ENCODE data around the gene PTPMT1.
"Not testable (repeated sequence)": the region's sequence is repeated elsewhere in the genome, so short reads cannot be mapped to it uniquely, and the experiment has no call there.

PTPMT1 gene

GRCh38 chr11:47550288-47551047 lies 14.9 kb upstream of the PTPMT1 start:
- DNase-seq, result no peak

GRCh38 chr11:47551086-47551485 lies 14.3 kb upstream of the PTPMT1 start:
- DNase-seq, result no peak

- DNase-seq, result no peak
These were observed 13.3 kb upstream of the PTPMT1 start for GRCh38 chr11:47552056-47552565.

GRCh38 chr11:47552566-47553405 lies 12.6 kb upstream of the PTPMT1 start, which contains the start of gene CELF1:
CELF1 (minus strand) TSS chr11:47553132; CDS start chr11:47499523, 53,609 bp downstream.
- peak; percentile 62 for DNase-seq

- peak; percentile 50 for DNase-seq
These were observed 12.0 kb upstream of the PTPMT1 start for GRCh38 chr11:47553406-47553743.

- not testable (repeated sequence) for DNase-seq
These were observed 8.4 kb upstream of the PTPMT1 start for GRCh38 chr11:47557004-47557403.

- DNase-seq, result no peak
These were observed 6.7 kb upstream of the PTPMT1 start for GRCh38 chr11:47558695-47559094.

- DNase-seq, result no peak
These were observed 5.0 kb upstream of the PTPMT1 start for GRCh38 chr11:47560426-47560825.

DNA sequence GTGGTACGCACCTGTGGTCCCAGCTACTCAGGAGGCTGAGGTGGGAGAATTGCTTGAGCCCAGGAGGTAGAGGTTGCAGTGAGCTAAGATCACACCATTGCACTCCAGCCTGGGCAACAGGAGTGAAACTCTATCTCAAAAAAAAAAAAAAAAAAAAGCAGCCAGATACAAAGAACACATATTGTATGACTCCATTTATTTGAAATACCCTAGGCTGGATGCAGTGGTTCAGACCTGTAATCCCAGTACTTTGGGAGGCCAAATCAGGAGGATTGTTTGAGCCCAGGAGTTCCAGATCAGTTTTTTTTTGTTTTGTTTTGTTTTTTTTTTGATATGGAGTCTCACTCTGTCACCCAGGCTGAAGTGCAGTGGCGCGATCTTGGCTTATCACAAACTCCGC lies 3.0 kb upstream of the PTPMT1 start:
- DNase-seq, result not testable (repeated sequence)

DNA sequence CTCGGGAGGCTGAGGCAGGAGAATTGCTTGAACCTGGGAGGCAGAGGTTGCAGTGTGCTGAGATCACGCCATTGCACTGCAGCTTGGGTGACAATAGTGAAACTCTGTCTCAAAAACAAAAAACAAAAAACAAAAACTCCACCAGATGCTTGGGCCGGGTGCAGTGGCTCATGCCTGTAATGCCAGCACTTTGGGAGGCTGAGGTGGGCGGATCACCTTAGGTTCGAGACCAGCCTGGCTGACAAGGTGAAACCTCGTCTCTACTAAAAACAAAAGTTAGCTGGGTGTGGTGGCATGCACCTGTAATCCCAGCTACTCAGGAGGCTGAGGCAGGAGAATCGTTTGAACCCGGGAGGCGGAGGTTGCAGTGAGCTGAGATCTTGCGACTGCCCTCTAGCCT lies 1.0 kb upstream of the PTPMT1 start:
- not testable (repeated sequence) for DNase-seq

DNA sequence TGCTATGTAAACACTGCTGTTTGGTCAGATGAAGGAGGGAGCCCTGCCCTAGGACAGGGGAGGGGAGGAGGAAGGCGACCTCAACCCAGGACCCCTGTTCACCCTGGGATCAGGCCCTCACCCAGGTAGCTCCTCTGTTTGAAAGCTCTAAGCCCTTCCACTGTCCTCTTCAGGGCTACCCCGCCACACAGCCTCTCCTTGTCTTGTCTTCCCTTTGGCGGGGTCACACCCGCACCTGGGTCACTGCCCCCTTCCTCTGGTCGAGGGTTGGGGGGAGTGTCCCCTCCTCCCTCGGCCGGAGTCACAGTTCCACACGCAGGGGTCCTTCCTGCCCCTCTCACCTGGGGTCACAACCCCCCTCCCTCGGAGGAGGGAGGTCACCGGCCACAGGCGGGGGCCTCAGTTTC lies 463 bp upstream of the PTPMT1 start:
- no peak for DNase-seq

GRCh38 chr11:47566149-47566698 lies 825 bp downstream of the PTPMT1 start:
- no peak for DNase-seq

- no peak for DNase-seq
These were observed 4.2 kb downstream of the PTPMT1 start for GRCh38 chr11:47569646-47570045.

GRCh38 chr11:47570651-47571356 lies 5.4 kb downstream of the PTPMT1 start:
- DNase-seq, result no peak

DNA sequence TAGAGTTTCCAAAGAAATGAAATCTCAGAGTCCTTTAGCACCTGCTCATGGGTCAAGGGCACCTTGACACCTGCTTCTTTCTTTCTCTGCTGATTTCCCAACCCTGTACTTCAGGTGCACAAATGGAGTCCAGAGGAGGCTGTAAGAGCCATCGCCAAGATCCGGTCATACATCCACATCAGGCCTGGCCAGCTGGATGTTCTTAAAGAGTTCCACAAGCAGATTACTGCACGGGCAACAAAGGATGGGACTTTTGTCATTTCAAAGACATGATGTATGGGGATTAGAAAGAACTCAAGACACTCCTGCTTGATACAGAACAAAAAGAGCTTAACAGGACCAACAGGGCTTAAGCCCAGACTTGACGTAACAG lies 5.9 kb downstream of the PTPMT1 start:
- no peak for DNase-seq

DNA sequence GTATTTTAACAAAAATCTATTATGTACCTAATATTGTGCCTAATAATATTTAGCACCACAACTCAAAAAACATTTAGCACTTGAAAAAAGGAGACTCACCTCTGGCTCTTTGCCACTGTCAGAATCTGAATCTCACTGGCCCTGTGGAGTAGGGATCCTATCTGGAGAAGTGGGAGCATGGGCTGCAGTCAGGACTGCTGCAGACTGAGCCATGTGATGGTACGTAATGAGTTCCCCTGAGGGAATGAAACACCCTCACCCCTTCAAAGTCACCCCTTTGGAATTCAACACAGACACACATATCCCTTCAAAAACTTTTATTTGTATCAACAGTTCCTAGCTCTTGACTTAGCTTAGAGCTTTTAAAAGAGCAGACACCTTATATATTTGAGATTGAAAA lies 6.5 kb downstream of the PTPMT1 start:
- DNase-seq, result no peak

DNA sequence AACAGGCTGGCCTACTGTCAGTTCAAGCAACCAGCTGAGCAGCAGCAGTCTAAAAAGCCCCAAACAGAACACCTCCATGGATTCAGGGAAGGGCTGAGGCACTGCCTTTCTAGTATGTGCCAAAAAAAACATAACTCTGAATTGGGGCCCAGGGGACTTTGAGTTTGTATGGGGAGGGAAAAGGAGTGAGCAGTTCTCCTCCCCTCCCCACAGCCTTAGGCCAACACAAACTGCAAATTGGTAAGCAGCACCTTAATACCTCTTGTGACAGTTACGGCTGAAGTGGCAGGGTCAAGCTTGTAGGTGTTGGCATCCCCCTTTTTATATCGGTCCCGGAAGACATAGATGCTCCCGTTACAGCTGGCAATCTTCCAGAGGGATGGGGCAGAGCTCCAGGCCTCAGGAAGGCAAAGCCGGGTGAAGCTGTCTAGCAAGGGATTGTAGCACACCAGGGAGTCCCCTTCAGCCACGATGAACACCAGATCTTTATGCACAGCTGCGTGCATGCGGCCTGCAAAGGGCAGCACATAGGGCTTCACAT lies 7.4 kb downstream of the PTPMT1 start:
- peak; percentile 27 for DNase-seq

DNA sequence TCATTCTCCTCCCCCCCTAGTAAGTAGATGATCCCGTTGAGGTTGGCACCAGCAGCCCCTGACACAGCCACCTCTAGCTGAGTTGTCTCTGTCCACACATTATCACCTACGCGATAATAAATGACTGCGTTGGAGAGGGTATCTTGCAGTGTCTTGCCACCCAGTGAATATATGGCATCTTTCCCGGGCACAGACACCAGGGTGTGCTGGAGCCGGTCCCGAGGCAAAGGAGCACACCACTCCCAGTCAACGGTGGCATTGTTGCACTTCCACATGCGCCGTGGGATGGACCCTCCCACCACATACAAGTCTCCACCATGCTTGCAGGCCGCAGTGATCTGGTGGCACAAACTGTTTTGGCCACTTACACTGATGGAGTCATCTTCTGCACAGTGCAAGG lies 7.9 kb downstream of the PTPMT1 start:
- DNase-seq, result no peak

DNA sequence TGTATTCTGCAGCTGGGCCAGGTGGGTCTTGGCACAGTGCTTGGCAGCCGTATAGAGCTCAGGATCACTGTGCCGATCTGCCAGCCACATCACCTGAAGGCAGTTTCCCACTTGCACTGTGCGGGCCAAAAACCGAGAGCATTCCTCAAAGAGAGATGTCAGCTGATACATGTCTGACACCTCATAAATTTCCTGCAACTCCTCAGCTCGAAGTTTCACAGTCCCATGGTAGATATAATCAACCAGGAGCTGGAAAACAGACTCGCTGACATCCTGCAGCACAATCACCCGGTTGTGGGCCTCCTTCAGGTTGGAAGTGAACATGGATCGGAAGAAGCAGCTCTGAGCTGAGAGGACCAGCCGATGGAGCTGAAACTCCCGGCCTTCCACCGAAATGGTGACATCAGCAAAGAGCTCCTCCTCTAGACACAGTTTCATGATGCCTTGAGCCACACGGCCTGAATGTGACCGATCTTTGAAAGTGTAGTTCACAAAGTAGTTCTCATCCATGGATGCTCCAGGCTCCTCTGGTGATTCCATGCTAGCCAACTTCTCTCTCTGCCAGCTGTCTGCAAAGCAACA lies 12.2 kb downstream of the PTPMT1 start:
- DNase-seq, result no peak

GRCh38 chr11:47578524-47579494 lies 13.4 kb downstream of the PTPMT1 start, which contains the start of the genes KBTBD4 and NDUFS3:
KBTBD4 (minus strand) TSS chr11:47578970; CDS start chr11:47578951, 19 bp downstream.
NDUFS3 (plus strand) TSS chr11:47579074; CDS start chr11:47579092, 18 bp downstream.
- DNase-seq, result peak; percentile 57

DNA sequence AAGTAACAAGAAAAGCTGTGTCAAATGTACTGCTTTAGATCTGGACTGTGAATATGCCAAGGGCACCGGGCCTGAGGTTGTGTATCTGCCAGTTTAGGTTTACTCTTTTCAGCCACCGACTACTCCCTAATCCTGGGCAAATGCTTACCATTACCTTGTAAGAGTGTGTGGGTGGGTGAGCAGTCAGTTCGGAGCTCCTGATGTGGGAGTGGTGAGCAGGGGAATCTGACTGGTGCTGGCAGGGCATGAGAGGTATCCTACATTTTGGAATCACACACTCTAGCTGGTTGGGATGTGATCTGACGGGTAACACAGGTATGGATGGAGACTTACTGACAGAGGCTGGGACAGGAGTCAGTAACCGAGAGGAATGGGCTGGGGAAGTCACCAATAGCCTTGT lies 18.4 kb downstream of the PTPMT1 start:
- no peak for DNase-seq
